ENCODE measurements around the gene GPR21.

GPR21 gene

DNA sequence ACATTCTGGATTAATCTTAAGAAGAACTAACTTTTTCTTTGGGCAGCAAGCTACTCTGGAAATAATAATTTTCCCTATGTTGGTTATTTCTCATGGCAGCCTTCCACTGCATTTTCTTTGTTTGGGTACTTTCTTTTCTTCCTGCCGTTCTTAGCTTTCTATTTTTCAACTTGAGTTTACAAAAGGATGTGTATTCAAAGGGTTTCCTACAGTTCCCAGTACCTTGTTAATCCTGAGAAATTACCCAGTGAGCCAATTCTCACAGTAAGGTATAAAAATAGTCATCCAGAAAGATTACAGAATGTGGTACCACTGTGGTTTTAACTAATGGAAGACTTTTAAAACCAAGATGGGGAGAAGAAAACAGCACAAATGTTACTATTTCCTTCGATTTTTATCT lies 20.2 kb downstream of the GPR21 start:
- no peak for TF ChIP-seq ZFX (IDR thresholded peaks at IDR 0.05)

GRCh38 chr9:123058834-123059233 lies 25.4 kb downstream of the GPR21 start:
- TF ChIP-seq, protein P1, sequence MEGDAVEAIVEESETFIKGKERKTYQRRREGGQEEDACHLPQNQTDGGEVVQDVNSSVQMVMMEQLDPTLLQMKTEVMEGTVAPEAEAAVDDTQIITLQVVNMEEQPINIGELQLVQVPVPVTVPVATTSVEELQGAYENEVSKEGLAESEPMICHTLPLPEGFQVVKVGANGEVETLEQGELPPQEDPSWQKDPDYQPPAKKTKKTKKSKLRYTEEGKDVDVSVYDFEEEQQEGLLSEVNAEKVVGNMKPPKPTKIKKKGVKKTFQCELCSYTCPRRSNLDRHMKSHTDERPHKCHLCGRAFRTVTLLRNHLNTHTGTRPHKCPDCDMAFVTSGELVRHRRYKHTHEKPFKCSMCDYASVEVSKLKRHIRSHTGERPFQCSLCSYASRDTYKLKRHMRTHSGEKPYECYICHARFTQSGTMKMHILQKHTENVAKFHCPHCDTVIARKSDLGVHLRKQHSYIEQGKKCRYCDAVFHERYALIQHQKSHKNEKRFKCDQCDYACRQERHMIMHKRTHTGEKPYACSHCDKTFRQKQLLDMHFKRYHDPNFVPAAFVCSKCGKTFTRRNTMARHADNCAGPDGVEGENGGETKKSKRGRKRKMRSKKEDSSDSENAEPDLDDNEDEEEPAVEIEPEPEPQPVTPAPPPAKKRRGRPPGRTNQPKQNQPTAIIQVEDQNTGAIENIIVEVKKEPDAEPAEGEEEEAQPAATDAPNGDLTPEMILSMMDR (conservative IDR thresholded peaks at IDR 0.05) = no peak
- no peak for TF ChIP-seq ZFX (IDR thresholded peaks at IDR 0.05)
- no peak overlapping the region for H3K27ac ChIP-seq

More for the DNA sequence above, 20.2 kb downstream of the GPR21 start:
- no peak overlapping the region for H3K27ac ChIP-seq

DNA sequence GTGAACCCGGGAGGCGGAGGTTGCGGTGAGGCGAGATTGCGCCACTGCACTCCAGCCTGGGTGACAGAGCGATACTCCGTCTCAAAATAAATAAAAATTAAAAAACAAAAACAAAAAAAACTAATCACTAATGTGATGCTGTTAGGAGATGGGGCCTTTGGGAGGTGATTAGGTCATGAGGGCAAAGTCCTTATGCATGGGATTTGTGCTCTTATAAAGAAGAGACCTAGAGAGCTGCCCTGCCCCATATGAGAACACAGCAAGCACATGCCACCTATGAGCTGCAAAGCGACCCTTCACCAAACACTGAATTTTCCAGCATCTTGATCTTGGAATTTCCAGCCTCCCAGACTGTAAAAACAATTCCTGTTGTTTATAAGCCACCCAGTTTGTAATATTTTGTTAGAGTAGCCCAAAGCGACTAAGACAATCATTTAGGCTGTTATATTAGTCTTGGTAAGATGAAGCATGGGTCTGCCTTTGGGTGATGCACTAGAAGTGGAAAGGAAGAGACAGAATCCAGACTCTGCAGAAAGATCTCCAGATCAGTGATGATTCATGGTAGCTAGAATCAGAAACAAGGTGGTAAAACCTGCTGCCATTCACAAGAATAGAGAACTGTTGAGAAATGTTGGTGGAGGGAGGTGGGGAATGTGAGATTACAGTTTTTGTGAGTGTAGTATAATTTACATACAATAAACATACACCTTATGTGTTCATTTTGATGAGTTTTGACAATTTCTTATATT lies 26.2 kb downstream of the GPR21 start:
- no peak for TF ChIP-seq ZFX (IDR thresholded peaks at IDR 0.05)
- TF ChIP-seq, protein P1 (conservative IDR thresholded peaks at IDR 0.05) = no peak

GRCh38 chr9:123061216-123061615 lies 27.7 kb downstream of the GPR21 start:
- no peak overlapping the region for H3K27ac ChIP-seq
- TF ChIP-seq ZFX (IDR thresholded peaks at IDR 0.05) = no peak
- TF ChIP-seq, protein P1 (conservative IDR thresholded peaks at IDR 0.05) = no peak

More for the DNA sequence above, 26.2 kb downstream of the GPR21 start:
- no peak overlapping the region for H3K27ac ChIP-seq

DNA sequence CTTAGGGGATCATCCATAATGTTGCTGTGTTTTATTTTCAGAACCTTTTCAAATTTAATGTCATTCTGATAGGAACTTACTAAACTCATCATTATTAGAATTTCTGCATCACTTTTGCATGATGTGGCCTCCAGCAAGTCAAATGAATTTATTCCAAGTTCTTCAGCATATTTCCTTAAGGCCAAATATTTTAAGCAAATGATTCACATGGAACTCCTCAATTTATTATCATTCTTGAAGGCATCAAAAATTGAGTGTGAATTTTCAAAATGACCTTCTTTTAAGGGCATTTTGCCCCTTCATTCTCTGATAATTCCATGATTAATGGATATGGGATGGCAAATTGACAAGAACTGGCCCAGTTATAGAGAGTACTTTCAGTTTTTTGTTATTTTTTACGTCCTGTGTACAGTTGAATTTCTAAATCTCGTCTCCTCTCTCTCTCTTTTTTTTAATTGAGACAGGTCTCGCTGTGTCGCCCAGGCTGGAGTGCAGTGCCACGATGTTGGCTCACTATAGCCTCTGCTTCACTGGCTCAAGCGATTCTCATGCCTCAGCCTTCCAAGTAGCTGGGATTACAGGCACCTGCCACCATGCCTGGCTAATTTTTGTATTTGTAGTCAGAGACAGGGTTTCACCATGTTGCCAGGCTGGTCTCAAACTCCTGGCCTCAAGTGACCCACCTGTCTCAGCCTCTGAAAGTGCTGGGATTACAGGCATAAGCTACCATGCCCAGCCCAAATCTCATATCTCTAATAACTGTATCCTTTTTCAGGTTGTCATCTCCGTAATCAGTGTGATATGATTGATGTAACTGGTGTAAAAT lies 29.1 kb downstream of the GPR21 start:
- TF ChIP-seq, protein P1 (conservative IDR thresholded peaks at IDR 0.05) = no peak
- TF ChIP-seq ZFX (IDR thresholded peaks at IDR 0.05) = no peak
- H3K27ac ChIP-seq = no peak overlapping the region

GRCh38 chr9:123063177-123063598 lies 29.7 kb downstream of the GPR21 start:
- TF ChIP-seq, protein P1 (conservative IDR thresholded peaks at IDR 0.05) = no peak
- H3K27ac ChIP-seq = no peak overlapping the region

- H3K27ac ChIP-seq = no peak overlapping the region
- TF ChIP-seq, protein P1 (conservative IDR thresholded peaks at IDR 0.05) = no peak
- no peak for TF ChIP-seq ZFX (IDR thresholded peaks at IDR 0.05)
Observed at GRCh38 chr9:123063896-123064295, 30.4 kb downstream of the GPR21 start.

All from C4-2B (cell line).